Smooth muscle cell (in vitro differentiated cells): ENCODE results near the gene GGTA1. TPM values are rescaled to one million over a fixed set of nuclear protein-coding genes. Genes with fewer than 3 reads are reported as not detected.

Source experiments
- DNase-seq: peaks from one replicate; lab custom pipeline; 2025; ENCODE audit not compliant: unreplicated experiment; lab: John Stamatoyannopoulos, UW
- H2AFZ ChIP-seq: fragments of 200-600 bp; sonication (generic); 2 replicates; pipeline ENCODE4 v1.6.0; 2016; ENCODE audit warnings: antibody characterized with exemption, low read depth, mild to moderate bottlenecking
- H3F3A ChIP-seq: fragments of 200-600 bp; sonication (generic); 2 replicates; pipeline ENCODE4 v1.6.0; 2017; ENCODE audit warnings: antibody characterized with exemption, low read depth
- H3K27ac ChIP-seq: fragments of 200-600 bp; sonication (generic); 2 replicates; pipeline ENCODE4 v1.5.1; 2016; ENCODE audit warnings: low read depth, mild to moderate bottlenecking
- H3K27me3 ChIP-seq: fragments of 200-600 bp; sonication (generic); 2 replicates; pipeline ENCODE4 v1.6.1; 2016; ENCODE audit warnings: low read depth, mild to moderate bottlenecking
- H3K36me3 ChIP-seq: fragments of 200-600 bp; sonication (generic); 2 replicates; pipeline ENCODE4 v1.5.1; 2016; ENCODE audit warnings: low read depth
- H3K4me1 ChIP-seq: fragments of 200-600 bp; sonication (generic); 2 replicates; pipeline ENCODE4 v1.5.1; 2016; ENCODE audit warnings: low read depth
- H3K4me2 ChIP-seq: fragments of 200-600 bp; sonication (generic); 2 replicates; pipeline ENCODE4 v1.6.0; 2016; ENCODE audit warnings: mild to moderate bottlenecking
- H3K4me3 ChIP-seq: fragments of 200-600 bp; sonication (generic); 2 replicates; pipeline ENCODE4 v1.5.1; 2016; ENCODE audit warnings: mild to moderate bottlenecking
- H3K79me2 ChIP-seq: fragments of 200-600 bp; sonication (generic); 2 replicates; pipeline ENCODE4 v1.6.0; 2016; ENCODE audit warnings: low read depth, mild to moderate bottlenecking
- H3K9ac ChIP-seq: fragments of 200-600 bp; sonication (generic); 2 replicates; pipeline ENCODE4 v1.6.0; 2016; ENCODE audit warnings: low read depth
- H3K9me3 ChIP-seq: fragments of 200-600 bp; sonication (generic); replicated peaks from 2 replicates; pipeline ENCODE4 v1.5.1; 2016; ENCODE audit warnings: low read depth
- H4K20me1 ChIP-seq: fragments of 200-600 bp; sonication (generic); 2 replicates; pipeline ENCODE4 v1.6.0; 2016; ENCODE audit warnings: low read depth
- WGBS: methylation state at CpG from one replicate; pipeline ENCODE4 v1.1.7; 2016; ENCODE audit warnings: low lambda C conversion rate; 5-methylcytosine and 5-hydroxymethylcytosine counted together
- polyA plus RNA-seq: library from polyadenylated mRNA; unstranded; fragments of >200 nt; fragmentation: Nextera tagmentation; extraction: Ambion mirVana; gene quantifications from 2 replicates; pipeline ENCODE4 v1.2.1, GENCODE V29; 2016
- total RNA-seq: library from RNA; depleted of rRNA; stranded (reverse); fragments of >200 nt; gene quantifications from 2 replicates; pipeline ENCODE4 v1.2.3, GENCODE V29; 2014
- TF ChIP-seq, protein P1 (sequence below): fragments of 200-600 bp; sonication (generic); IDR thresholded peaks from 2 replicates; pipeline ENCODE4 v1.5.1; 2017; ENCODE audit warnings: borderline replicate concordance, mild to moderate bottlenecking, antibody characterized with exemption; ENCODE audit not compliant: insufficient read depth, poor library complexity, severe bottlenecking

GGTA1 gene
- total and polyA plus RNA-seq, 2 experiments from 2014 or later = 0.22 to 0.38 TPM

DNA sequence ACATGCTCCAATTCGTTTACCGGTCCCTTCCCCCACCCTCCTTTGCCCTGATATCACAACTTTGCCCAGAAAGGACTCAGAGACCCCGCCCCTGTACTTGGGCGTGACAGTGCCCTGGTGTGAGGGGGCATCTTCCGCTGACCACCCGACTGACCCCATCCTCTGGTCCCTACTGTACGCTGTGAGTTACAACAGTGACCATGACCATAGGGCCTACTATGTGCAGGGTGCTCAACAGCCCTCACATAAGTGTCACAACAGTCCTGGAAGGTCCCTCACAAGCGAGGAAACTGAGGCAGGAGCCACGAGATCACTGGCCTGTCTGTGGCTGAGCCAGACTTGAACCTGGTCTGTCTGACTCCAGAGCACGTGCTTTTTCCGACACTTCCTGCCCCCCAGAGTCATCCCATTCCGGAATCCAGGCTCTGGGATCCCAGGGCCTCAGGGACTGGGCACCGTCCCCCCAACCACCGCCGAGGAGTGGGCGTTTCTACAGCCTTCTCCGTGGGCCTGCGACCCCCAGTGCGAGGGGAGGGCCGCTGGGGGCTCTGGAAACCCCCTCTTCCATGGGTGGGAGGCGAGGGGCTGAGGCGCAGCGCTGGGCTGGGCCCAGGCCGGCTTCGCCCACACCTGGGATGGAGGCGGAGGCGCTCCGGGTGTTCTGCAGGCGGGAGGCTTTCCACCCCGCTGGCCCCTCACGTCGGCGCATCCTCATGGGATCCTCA is 45.7 kb upstream of the GGTA1 start:
- Histone ChIP-seq H2AFZ (no peak overlapping the region), H3K27me3 (no peaks in the 10 kb centered on the region), H3K27ac (no peak overlapping the region), H3F3A (no peaks in the 10 kb centered on the region), H3K79me2 (no peaks in the 10 kb centered on the region), H3K9me3 (no peaks in the 10 kb centered on the region), H3K4me3 (no peak overlapping the region), H3K4me2 (peak overlapping the region; percentile 80), H3K36me3 (no peaks in the 10 kb centered on the region), H3K4me1 (no peaks in the 10 kb centered on the region), H3K9ac (no peak overlapping the region), H4K20me1 (no peaks in the 10 kb centered on the region)
- 68% methylated on average over 33 of the region's 33 CpGs for WGBS
- TF ChIP-seq, protein P1, sequence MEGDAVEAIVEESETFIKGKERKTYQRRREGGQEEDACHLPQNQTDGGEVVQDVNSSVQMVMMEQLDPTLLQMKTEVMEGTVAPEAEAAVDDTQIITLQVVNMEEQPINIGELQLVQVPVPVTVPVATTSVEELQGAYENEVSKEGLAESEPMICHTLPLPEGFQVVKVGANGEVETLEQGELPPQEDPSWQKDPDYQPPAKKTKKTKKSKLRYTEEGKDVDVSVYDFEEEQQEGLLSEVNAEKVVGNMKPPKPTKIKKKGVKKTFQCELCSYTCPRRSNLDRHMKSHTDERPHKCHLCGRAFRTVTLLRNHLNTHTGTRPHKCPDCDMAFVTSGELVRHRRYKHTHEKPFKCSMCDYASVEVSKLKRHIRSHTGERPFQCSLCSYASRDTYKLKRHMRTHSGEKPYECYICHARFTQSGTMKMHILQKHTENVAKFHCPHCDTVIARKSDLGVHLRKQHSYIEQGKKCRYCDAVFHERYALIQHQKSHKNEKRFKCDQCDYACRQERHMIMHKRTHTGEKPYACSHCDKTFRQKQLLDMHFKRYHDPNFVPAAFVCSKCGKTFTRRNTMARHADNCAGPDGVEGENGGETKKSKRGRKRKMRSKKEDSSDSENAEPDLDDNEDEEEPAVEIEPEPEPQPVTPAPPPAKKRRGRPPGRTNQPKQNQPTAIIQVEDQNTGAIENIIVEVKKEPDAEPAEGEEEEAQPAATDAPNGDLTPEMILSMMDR = no peak
- no peak for DNase-seq

DNA sequence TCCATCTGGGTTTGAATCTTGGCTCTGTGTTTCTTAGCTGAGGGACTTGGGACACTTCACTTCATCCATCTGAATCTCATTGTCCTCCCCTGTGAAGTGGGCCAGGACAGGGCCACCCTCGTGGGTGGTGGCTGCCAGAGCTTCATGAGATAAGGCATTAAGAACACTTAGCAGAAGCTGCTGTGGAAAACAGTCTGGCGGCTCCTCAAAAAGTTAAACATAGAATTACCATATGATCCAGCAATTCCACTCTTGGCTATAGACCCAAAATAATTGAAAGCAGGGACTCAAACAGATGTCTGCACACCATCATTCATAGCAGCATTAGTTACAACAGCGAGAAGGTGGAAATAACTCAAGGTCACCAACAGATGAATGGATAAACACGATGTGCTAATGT is 42.4 kb upstream of the GGTA1 start:
- Histone ChIP-seq H2AFZ (no peak overlapping the region), H3K9me3 (no peaks in the 10 kb centered on the region), H3K4me1 (no peaks in the 10 kb centered on the region), H3K9ac (no peak overlapping the region), H3K79me2 (no peaks in the 10 kb centered on the region), H3K27me3 (no peaks in the 10 kb centered on the region), H3K4me2 (no peak overlapping the region), H4K20me1 (no peaks in the 10 kb centered on the region), H3F3A (no peaks in the 10 kb centered on the region), H3K4me3 (no peak overlapping the region), H3K36me3 (no peaks in the 10 kb centered on the region), H3K27ac (no peak overlapping the region)
- TF ChIP-seq, protein P1 = no peak
- DNase-seq = no peak
- WGBS = 69% methylated on average over 4 of the region's 4 CpGs

DNA sequence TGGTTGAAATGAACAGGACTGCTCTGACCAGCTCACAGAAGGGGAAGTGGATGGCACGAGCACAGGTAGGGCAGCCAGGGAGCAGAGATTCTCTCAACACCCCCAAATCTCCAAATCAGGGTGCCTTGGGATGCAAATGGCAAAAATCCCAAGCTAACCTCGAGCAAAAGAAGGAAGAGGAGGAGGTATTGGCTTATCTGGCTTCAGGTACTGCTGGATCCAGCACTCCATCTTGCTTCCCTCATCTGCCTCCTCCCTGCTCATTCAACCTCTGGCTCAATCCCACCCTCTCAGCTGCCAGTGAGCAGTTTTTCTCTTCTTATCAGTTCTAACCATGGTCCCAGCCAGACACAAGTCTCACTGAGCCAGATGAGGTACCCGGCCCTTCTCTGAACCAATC is 41.6 kb upstream of the GGTA1 start:
- Histone ChIP-seq H3K4me3 (no peak overlapping the region), H3K4me2 (no peak overlapping the region), H4K20me1 (no peaks in the 10 kb centered on the region), H3K27me3 (no peaks in the 10 kb centered on the region), H3K4me1 (no peaks in the 10 kb centered on the region), H3K9ac (no peak overlapping the region), H3F3A (no peaks in the 10 kb centered on the region), H2AFZ (no peak overlapping the region), H3K36me3 (no peaks in the 10 kb centered on the region), H3K9me3 (no peaks in the 10 kb centered on the region), H3K79me2 (no peaks in the 10 kb centered on the region), H3K27ac (no peak overlapping the region)
- WGBS = 72% methylated on average over 3 of the region's 3 CpGs
- no peak for DNase-seq
- TF ChIP-seq, protein P1 = no peak

DNA sequence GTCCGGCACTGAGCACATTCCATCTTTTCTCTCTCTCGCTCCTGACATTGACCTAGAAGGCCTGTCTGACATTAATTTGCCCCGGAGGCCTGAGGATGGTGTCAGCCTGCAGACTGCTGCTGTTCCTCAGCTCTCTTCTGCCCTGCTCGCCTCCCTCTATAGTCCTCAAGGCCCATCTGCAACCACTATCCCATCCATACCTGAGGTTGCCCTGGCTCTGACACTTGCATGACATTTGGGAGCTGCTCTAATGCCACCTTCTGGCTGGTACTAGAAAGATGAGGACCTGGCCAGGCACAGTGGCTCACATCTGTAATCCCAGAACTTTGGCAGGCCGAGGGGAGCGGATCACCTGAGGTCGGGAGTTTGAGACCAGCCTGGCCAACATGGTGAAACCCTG is 38.6 kb upstream of the GGTA1 start:
- Histone ChIP-seq H3K27ac (no peak overlapping the region), H3K4me1 (no peaks in the 10 kb centered on the region), H3K36me3 (no peaks in the 10 kb centered on the region)

More for the DNA sequence above, 38.6 kb upstream of the GGTA1 start:
- H4K20me1 ChIP-seq = no peaks in the 10 kb centered on the region
- no peaks in the 10 kb centered on the region for H3F3A ChIP-seq
- no peak overlapping the region for H3K4me2 ChIP-seq
- TF ChIP-seq, protein P1 = no peak
- H3K27me3 ChIP-seq = no peaks in the 10 kb centered on the region
- H3K4me3 ChIP-seq = no peak overlapping the region
- no peak overlapping the region for H3K9ac ChIP-seq
- no peaks in the 10 kb centered on the region for H3K9me3 ChIP-seq
- DNase-seq = no peak
- WGBS = 92% methylated on average over 7 of the region's 7 CpGs
- no peaks in the 10 kb centered on the region for H3K79me2 ChIP-seq
- H2AFZ ChIP-seq = no peak overlapping the region
